Activated CD8-positive, alpha-beta T cell treated with anti-CD3 and anti-CD28 coated beads for 36 hours (primary cell): ENCODE measurements around the gene PRKCE. TPM values are rescaled to one million over a fixed set of nuclear protein-coding genes. Genes with fewer than 3 reads are reported as not detected.

Experiments
- ATAC-seq: fragments of 200-7000 bp; cut with Tn5 transposase; one replicate; pipeline ENCODE4 v1.10.0; 2021; ENCODE audit warnings: mild to moderate bottlenecking, moderate library complexity
- CTCF ChIA-PET: fragments of 350-600 bp; sonication (Branson Sonifier 250); formaldehyde crosslinking; loops from one replicate; lab custom pipeline; 2021; ENCODE audit warnings: antibody characterized with exemption; lab: Charles Lee
- POLR2A ChIA-PET: fragments of 350-600 bp; sonication (Branson Sonifier 250); formaldehyde crosslinking; loops from one replicate; lab custom pipeline; 2021; ENCODE audit warnings: antibody characterized with exemption; lab: Charles Lee
- DNase-seq: peaks from one replicate; pipeline ENCODE4 v3.0.0-alpha.2; 2020
- H3K27ac Mint-ChIP-seq: one replicate; pipeline ENCODE4 v1.8.0; 2021; ENCODE audit warnings: mild to moderate bottlenecking, mixed read lengths
- H3K27me3 Mint-ChIP-seq: one replicate; pipeline ENCODE4 v1.8.0; 2021; ENCODE audit warnings: mixed read lengths
- H3K36me3 Mint-ChIP-seq: one replicate; pipeline ENCODE4 v1.8.0; 2021; ENCODE audit warnings: low read depth, mixed read lengths
- H3K4me1 Mint-ChIP-seq: one replicate; pipeline ENCODE4 v1.8.0; 2021; ENCODE audit warnings: low read depth, mixed read lengths
- H3K4me3 Mint-ChIP-seq: one replicate; pipeline ENCODE4 v1.8.0; 2021; ENCODE audit warnings: mild to moderate bottlenecking, moderate library complexity, mixed read lengths
- H3K9me3 Mint-ChIP-seq: one replicate; pipeline ENCODE4 v1.8.0; 2021; ENCODE audit warnings: mixed read lengths
- intact Hi-C: fragments of 100-400 bp; cut with micrococcal nuclease; formaldehyde crosslinking; loops from one replicate; pipeline ENCODE4 v1.10.0; 2022
- total RNA-seq, 2 experiments: library from RNA; stranded (reverse); gene quantifications; one replicate each; pipeline ENCODE4 v1.2.3, GENCODE V29; 2021
- TF ChIP-seq, protein P1 (sequence below): fragments of 200-600 bp; IDR thresholded peaks from one replicate; pipeline ENCODE4 v1.8.0; 2022; ENCODE audit warnings: antibody characterized with exemption, mild to moderate bottlenecking

PRKCE gene
- total RNA-seq, 2 experiments from 2014 or later, result 11.5 to 11.9 TPM

GRCh38 chr2:45637440-45637839 is 14.0 kb upstream of the PRKCE start:
- CTCF ChIA-PET, result no interaction called here
- ATAC-seq, result peak; percentile 34

DNA sequence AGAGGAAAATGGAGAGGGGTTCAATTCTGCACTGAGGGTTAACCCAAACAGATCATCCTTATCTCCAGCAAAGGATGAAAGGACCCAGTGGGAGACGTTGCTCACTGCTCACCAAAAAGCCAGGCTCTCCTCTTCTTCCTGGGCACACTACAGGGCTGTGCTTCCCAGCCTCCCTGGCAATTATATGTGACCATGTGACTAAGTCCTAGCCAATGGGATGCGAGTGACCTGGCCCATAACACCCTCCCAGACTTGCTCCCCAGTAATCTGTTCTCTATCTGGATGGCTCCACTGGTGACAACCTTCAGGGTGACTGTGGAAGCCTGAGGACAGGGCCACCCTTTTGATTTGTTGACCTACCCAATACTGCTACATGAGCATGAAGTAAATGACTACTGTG is 10.9 kb upstream of the PRKCE start:
- H3K4me3 Mint-ChIP-seq, result no peak overlapping the region
- CTCF ChIA-PET, result interaction anchor here (1.2 kb wide), 1 partner anchor 138 kb away, joined by 3 read pairs; no protein-coding TSS in a partner anchor

More at GRCh38 chr2:45637440-45637839, 14.0 kb upstream of the PRKCE start:
- peak; percentile 14 for DNase-seq
- TF ChIP-seq, protein P1, sequence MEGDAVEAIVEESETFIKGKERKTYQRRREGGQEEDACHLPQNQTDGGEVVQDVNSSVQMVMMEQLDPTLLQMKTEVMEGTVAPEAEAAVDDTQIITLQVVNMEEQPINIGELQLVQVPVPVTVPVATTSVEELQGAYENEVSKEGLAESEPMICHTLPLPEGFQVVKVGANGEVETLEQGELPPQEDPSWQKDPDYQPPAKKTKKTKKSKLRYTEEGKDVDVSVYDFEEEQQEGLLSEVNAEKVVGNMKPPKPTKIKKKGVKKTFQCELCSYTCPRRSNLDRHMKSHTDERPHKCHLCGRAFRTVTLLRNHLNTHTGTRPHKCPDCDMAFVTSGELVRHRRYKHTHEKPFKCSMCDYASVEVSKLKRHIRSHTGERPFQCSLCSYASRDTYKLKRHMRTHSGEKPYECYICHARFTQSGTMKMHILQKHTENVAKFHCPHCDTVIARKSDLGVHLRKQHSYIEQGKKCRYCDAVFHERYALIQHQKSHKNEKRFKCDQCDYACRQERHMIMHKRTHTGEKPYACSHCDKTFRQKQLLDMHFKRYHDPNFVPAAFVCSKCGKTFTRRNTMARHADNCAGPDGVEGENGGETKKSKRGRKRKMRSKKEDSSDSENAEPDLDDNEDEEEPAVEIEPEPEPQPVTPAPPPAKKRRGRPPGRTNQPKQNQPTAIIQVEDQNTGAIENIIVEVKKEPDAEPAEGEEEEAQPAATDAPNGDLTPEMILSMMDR, result no peak
- H3K36me3 Mint-ChIP-seq, result no peaks in the 10 kb centered on the region
- H3K27ac Mint-ChIP-seq, result no peak overlapping the region
- POLR2A ChIA-PET, result no interaction called here
- no peaks in the 10 kb centered on the region for H3K9me3 Mint-ChIP-seq
- H3K4me1 Mint-ChIP-seq, result no peaks in the 10 kb centered on the region
- H3K4me3 Mint-ChIP-seq, result no peak overlapping the region
- intact Hi-C loops, result no loop called here
- peaks cover 22% of the 10 kb centered on the region for H3K27me3 Mint-ChIP-seq

GRCh38 chr2:45643095-45643494 is 8.4 kb upstream of the PRKCE start:
- intact Hi-C loops, result loop anchor here (1.0 to 5.0 kb wide), 2 partner anchors 135 to 294 kb away; no protein-coding TSS in a partner anchor
- DNase-seq, result no peak
- no peak for ATAC-seq
- Mint-ChIP-seq H3K4me1 (peaks cover 4% of the 10 kb centered on the region), H3K27me3 (peaks cover 20% of the 10 kb centered on the region), H3K4me3 (peak overlapping the region; percentile 31), H3K9me3 (no peaks in the 10 kb centered on the region), H3K36me3 (no peaks in the 10 kb centered on the region), H3K27ac (no peak overlapping the region)
- ChIA-PET POLR2A (no interaction called here), CTCF (interaction anchor here (1.0 to 1.9 kb wide), 7 partner anchors 12 to 350 kb away, joined by 3 to 38 read pairs (median 4); partner anchors contain the start of gene SRBD1)
- TF ChIP-seq, protein P1, result no peak

More for the DNA sequence above, 10.9 kb upstream of the PRKCE start:
- Mint-ChIP-seq H3K27me3 (peaks cover 29% of the 10 kb centered on the region), H3K27ac (no peak overlapping the region), H3K36me3 (no peaks in the 10 kb centered on the region), H3K4me1 (peaks cover 4% of the 10 kb centered on the region), H3K9me3 (no peaks in the 10 kb centered on the region)
- ATAC-seq (no peak), DNase-seq (no peak)
- TF ChIP-seq, protein P1, result no peak
- intact Hi-C loops, result loop anchor here (5.0 kb wide), 1 partner anchor 297 kb away; no protein-coding TSS in a partner anchor
- POLR2A ChIA-PET, result no interaction called here

GRCh38 chr2:45643543-45644542 is 7.6 kb upstream of the PRKCE start:
- H3K27ac Mint-ChIP-seq, result no peak overlapping the region
- no peaks in the 10 kb centered on the region for H3K36me3 Mint-ChIP-seq
- TF ChIP-seq, protein P1, result peak; percentile 86
- ChIA-PET CTCF (interaction anchor here (0.7 to 3.9 kb wide), 10 partner anchors 11 to 350 kb away, joined by 3 to 51 read pairs (median 3); partner anchors contain the start of gene SRBD1), POLR2A (no interaction called here)
- DNase-seq, result peak; percentile 68
- peak overlapping the region; percentile 31 for H3K4me3 Mint-ChIP-seq
- H3K27me3 Mint-ChIP-seq, result peaks cover 19% of the 10 kb centered on the region
- peak; percentile 98 for ATAC-seq
- H3K9me3 Mint-ChIP-seq, result no peaks in the 10 kb centered on the region
- intact Hi-C loops, result loop anchor here (1.0 to 5.0 kb wide), 2 partner anchors 134 to 293 kb away; no protein-coding TSS in a partner anchor
- peaks cover 4% of the 10 kb centered on the region for H3K4me1 Mint-ChIP-seq
